SK-N-MC (cell line): ENCODE data around the gene RBM19.

ENCODE experiments used
- EZH2 ChIP-seq: fragments of 200-600 bp; sonication (generic); IDR thresholded peaks from one replicate; pipeline ENCODE4 v1.6.1; 2017; ENCODE audit warnings: antibody characterized with exemption
- FOXP2 ChIP-seq: optimal IDR thresholded peaks from 2 replicates; pipeline ENCODE3; 2011; ENCODE audit warnings: mild to moderate bottlenecking, moderate library complexity; ENCODE audit not compliant: insufficient read depth; ENCODE audit errors: extremely low read length, control extremely low read depth
- POLR2AphosphoS5 ChIP-seq: IDR thresholded peaks from 2 replicates; pipeline ENCODE4 v1.6.1; 2012; ENCODE audit warnings: mild to moderate bottlenecking, low read depth, low read length, borderline replicate concordance

GRCh38 chr12:113818833-113819232 lies 147.3 kb downstream of the RBM19 start:
- TF ChIP-seq POLR2AphosphoS5 (no peak), EZH2 (no peak), FOXP2 (no peak)
